ENCODE data around the gene CSN1S1. TPM values are rescaled to one million over a fixed set of nuclear protein-coding genes. Genes with fewer than 3 reads are reported as not detected.

The CSN1S1 gene
- total and polyA plus RNA-seq, 2 of the 13 experiments (the other 11 are each of a cell fraction or from before 2014, with no cell fraction given): not detected

DNA sequence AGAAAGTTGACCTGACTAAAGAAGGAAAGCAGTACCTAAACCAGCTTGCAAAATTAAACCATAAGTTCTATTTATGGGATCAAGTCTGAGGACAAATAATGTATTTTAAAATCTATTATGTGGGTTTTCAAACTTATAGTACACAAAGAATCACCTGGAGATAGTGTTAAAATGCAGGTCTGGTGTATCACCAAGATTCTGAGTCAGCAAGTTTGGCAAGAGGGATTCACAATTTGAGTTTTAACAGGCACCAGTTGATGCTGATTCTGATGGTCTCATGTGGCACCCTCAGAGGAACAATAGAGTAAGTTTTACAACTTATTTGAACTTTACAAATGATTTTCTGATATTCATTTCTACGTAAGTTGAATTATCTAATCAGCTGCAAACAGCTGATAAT, 55.8 kb downstream of the CSN1S1 start:
- POLR2A ChIA-PET: no interaction called here
- Histone ChIP-seq H2AFZ (ENCODE audit: low read length) (no peak overlapping the region), H3K27ac (ENCODE audit: extremely low read length, insufficient read depth, low read length) (no peak overlapping the region), H3K9ac (ENCODE audit: insufficient read depth, low read depth, low read length) (no peak overlapping the region), H3K4me2 (ENCODE audit: low read depth, low read length) (no peak overlapping the region), H3K4me3 (replicated peaks in 1 of 3; ENCODE audit: insufficient read depth in 1 of 3, low read depth in 2 of 3, low read length in 3 of 3) (no peak overlapping the region), H3K4me1 (ENCODE audit: insufficient read depth, low read length) (peaks cover 17% of the 10 kb centered on the region), H3K27me3 (ENCODE audit: control insufficient read depth in 1 of 2, insufficient read depth in 2 of 2, low read length in 2 of 2) (no peaks in the 10 kb centered on the region), H3K9me3 (ENCODE audit: low read length) (no peaks in the 10 kb centered on the region), H3K36me3 (replicated peaks in 1 of 2; ENCODE audit: control insufficient read depth in 1 of 2, insufficient read depth in 2 of 2, low read length in 2 of 2) (no peaks in the 10 kb centered on the region), H4K20me1 (ENCODE audit: insufficient read depth, low read length) (no peaks in the 10 kb centered on the region), H3K79me2 (ENCODE audit: insufficient read depth, low read length) (no peaks in the 10 kb centered on the region)
- no TSS peak for BruUV-seq (replicated peaks)
- TF ChIP-seq PRMT3 (CRISPR knock-in tag; IDR thresholded peaks at IDR 0.05; ENCODE audit: borderline replicate concordance, low read depth) (no peak), MAFK (conservative IDR thresholded peaks at IDR 0.05 in 1 of 2, IDR thresholded peaks at IDR 0.05 in 1 of 2; ENCODE audit: low read length in 2 of 2) (peak; percentile 64 to 84), MAFF (IDR thresholded peaks at IDR 0.05; ENCODE audit: low read depth, low read length) (peak; percentile 67)
- intact Hi-C loops (cut with micrococcal nuclease; ENCODE audit: unreplicated experiment): loop anchor here (10.0 kb wide), 1 partner anchor 1458 kb away; no protein-coding TSS in a partner anchor
- 85% methylated on average over 1 of the region's 1 CpG for WGBS (ENCODE audit: low lambda C conversion rate)
- CTCF ChIA-PET (ENCODE audit: low intra/inter-chr PET ratio, low total read pairs): no interaction called here
- DNase-seq (ENCODE audit: low spot score) (no peak), ATAC-seq (no peak), FAIRE-seq (no peak)
- in situ Hi-C loops (cut with HindIII; ENCODE audit: extremely low pct_ligation_motif_present, low pct_unique_long_range_greater_than_20kb): no loop called here

- no peak for ATAC-seq
- TF ChIP-seq KDM3A (CRISPR knock-in tag; IDR thresholded peaks at IDR 0.05; ENCODE audit: low read depth): no peak
- TF ChIP-seq, protein P1, sequence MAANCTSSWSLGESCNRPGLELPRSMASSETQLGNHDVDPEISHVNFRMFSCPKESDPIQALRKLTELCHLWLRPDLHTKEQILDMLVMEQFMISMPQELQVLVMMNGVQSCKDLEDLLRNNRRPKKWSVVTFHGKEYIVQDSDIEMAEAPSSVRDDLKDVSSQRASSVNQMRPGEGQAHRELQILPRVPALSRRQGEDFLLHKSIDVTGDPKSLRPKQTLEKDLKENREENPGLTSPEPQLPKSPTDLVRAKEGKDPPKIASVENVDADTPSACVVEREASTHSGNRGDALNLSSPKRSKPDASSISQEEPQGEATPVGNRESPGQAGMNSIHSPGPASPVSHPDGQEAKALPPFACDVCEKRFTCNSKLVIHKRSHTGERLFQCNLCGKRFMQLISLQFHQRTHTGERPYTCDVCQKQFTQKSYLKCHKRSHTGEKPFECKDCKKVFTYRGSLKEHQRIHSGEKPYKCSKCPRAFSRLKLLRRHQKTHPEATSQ (CRISPR knock-in tag; IDR thresholded peaks at IDR 0.05; ENCODE audit: borderline replicate concordance): no peak
- TF ChIP-seq, protein P2, sequence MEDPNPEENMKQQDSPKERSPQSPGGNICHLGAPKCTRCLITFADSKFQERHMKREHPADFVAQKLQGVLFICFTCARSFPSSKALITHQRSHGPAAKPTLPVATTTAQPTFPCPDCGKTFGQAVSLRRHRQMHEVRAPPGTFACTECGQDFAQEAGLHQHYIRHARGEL (CRISPR knock-in tag; IDR thresholded peaks at IDR 0.05): no peak
- TF ChIP-seq ZNF318 (CRISPR knock-in tag; IDR thresholded peaks at IDR 0.05): no peak
Observed at GRCh38 chr4:69991016-69991415, 60.1 kb downstream of the CSN1S1 start.

More at GRCh38 chr4:69991016-69991415, 60.1 kb downstream of the CSN1S1 start:
- no peak for DNase-seq (ENCODE audit: low spot score)
- ChIA-PET POLR2A (no interaction called here), CTCF (ENCODE audit: low intra/inter-chr PET ratio, low total read pairs) (no interaction called here)
- in situ Hi-C loops (cut with HindIII; ENCODE audit: extremely low pct_ligation_motif_present, low pct_unique_long_range_greater_than_20kb): no loop called here
- Histone ChIP-seq H3K9me3 (ENCODE audit: low read length) (no peaks in the 10 kb centered on the region), H3K4me1 (ENCODE audit: insufficient read depth, low read length) (no peaks in the 10 kb centered on the region), H3K36me3 (replicated peaks in 1 of 2; ENCODE audit: control insufficient read depth in 1 of 2, insufficient read depth in 2 of 2, low read length in 2 of 2) (no peaks in the 10 kb centered on the region), H3K4me2 (ENCODE audit: low read depth, low read length) (no peak overlapping the region), H3K4me3 (replicated peaks in 1 of 3; ENCODE audit: insufficient read depth in 1 of 3, low read depth in 2 of 3, low read length in 3 of 3) (no peak overlapping the region), H2AFZ (ENCODE audit: low read length) (peak overlapping the region; percentile 11), H3K79me2 (ENCODE audit: insufficient read depth, low read length) (no peaks in the 10 kb centered on the region), H3K27ac (ENCODE audit: extremely low read length, insufficient read depth, low read length) (no peak overlapping the region), H4K20me1 (ENCODE audit: insufficient read depth, low read length) (no peaks in the 10 kb centered on the region), H3K27me3 (ENCODE audit: control insufficient read depth in 1 of 2, insufficient read depth in 2 of 2, low read length in 2 of 2) (no peaks in the 10 kb centered on the region), H3K9ac (ENCODE audit: insufficient read depth, low read depth, low read length) (no peak overlapping the region)
- intact Hi-C loops (cut with micrococcal nuclease; ENCODE audit: unreplicated experiment): no loop called here
- 60% methylated on average over 4 of the region's 4 CpGs for WGBS (ENCODE audit: low lambda C conversion rate)
- no TSS peak for BruUV-seq (replicated peaks)
- FAIRE-seq: no peak

Data from HepG2 (cell line).